Measurements from ENCODE around the gene SLC45A1. TPM values are rescaled to one million over a fixed set of nuclear protein-coding genes. Genes with fewer than 3 reads are reported as not detected.
A peak's percentile ranks its signal among the peaks of the same experiment; 100 is the strongest.

SLC45A1 gene
- total RNA-seq, 4 donors from 2014 or later: 0.76 to 1.6 (median 0.86) TPM

GRCh38 chr1:8360493-8361197, 42.7 kb downstream of the SLC45A1 start:
- H3K27ac ChIP-seq: no peak overlapping the region
- no peaks in the 10 kb centered on the region for H3K9me3 ChIP-seq
- WGBS: 91% methylated on average over 20 of the region's 26 CpGs
- peaks cover 99% of the 10 kb centered on the region for H3K36me3 ChIP-seq
- no peaks in the 10 kb centered on the region for H3K27me3 ChIP-seq
- no peak overlapping the region for H3K4me3 ChIP-seq
- TF ChIP-seq EP300 (IDR thresholded peaks at IDR 0.05) (no peak), CTCF (IDR thresholded peaks at IDR 0.05) (no peak), POLR2AphosphoS5 (IDR thresholded peaks at IDR 0.05) (no peak), POLR2A (IDR thresholded peaks at IDR 0.05) (no peak)
- H3K4me1 ChIP-seq: peaks cover 30% of the 10 kb centered on the region
- DNase-seq (ENCODE audit: low spot score in 2 of 2): peak; percentile 63 to 76

GRCh38 chr1:8361198-8361849, 43.4 kb downstream of the SLC45A1 start:
- Histone ChIP-seq H3K27ac (no peak overlapping the region), H3K9me3 (no peaks in the 10 kb centered on the region), H3K4me3 (no peak overlapping the region), H3K4me1 (peaks cover 30% of the 10 kb centered on the region), H3K27me3 (no peaks in the 10 kb centered on the region), H3K36me3 (peaks cover 99% of the 10 kb centered on the region)
- no peak for TF ChIP-seq POLR2AphosphoS5 (IDR thresholded peaks at IDR 0.05)
- 65% methylated on average over 5 of the region's 21 CpGs for WGBS
- DNase-seq (ENCODE audit: low spot score in 2 of 2): no peak

- no peak overlapping the region for H3K27ac ChIP-seq
- peak in 1 of 2 donors; percentile 40 for DNase-seq (ENCODE audit: low spot score in 2 of 2)
- no peaks in the 10 kb centered on the region for H3K27me3 ChIP-seq
- H3K9me3 ChIP-seq: no peaks in the 10 kb centered on the region
- peaks cover 92% of the 10 kb centered on the region for H3K36me3 ChIP-seq
- TF ChIP-seq POLR2AphosphoS5 (IDR thresholded peaks at IDR 0.05) (no peak), POLR2A (IDR thresholded peaks at IDR 0.05) (no peak), EP300 (IDR thresholded peaks at IDR 0.05) (no peak), CTCF (IDR thresholded peaks at IDR 0.05) (no peak)
- no peak overlapping the region for H3K4me3 ChIP-seq
- H3K4me1 ChIP-seq: peaks cover 36% of the 10 kb centered on the region
- WGBS: 74% methylated on average over 4 of the region's 13 CpGs
These were observed 44.8 kb downstream of the SLC45A1 start for GRCh38 chr1:8362701-8363101.

- H3K4me3 ChIP-seq: no peak overlapping the region
- DNase-seq (ENCODE audit: low spot score in 2 of 2): peak in 1 of 2 donors; percentile 63
- H3K9me3 ChIP-seq: no peaks in the 10 kb centered on the region
- no peaks in the 10 kb centered on the region for H3K27me3 ChIP-seq
- TF ChIP-seq POLR2AphosphoS5 (IDR thresholded peaks at IDR 0.05) (no peak), CTCF (IDR thresholded peaks at IDR 0.05) (no peak), EP300 (IDR thresholded peaks at IDR 0.05) (no peak), POLR2A (IDR thresholded peaks at IDR 0.05) (no peak)
- WGBS: 80% methylated on average over 8 of the region's 8 CpGs
- H3K4me1 ChIP-seq: peaks cover 36% of the 10 kb centered on the region
- H3K36me3 ChIP-seq: peaks cover 86% of the 10 kb centered on the region
- no peak overlapping the region for H3K27ac ChIP-seq
These were observed 45.4 kb downstream of the SLC45A1 start for GRCh38 chr1:8363186-8363766.

GRCh38 chr1:8363767-8364301, 45.9 kb downstream of the SLC45A1 start:
- peaks cover 80% of the 10 kb centered on the region for H3K36me3 ChIP-seq
- H3K4me1 ChIP-seq: peaks cover 38% of the 10 kb centered on the region
- peak in 1 of 2 donors; percentile 74 for DNase-seq (ENCODE audit: low spot score in 2 of 2)
- no peak overlapping the region for H3K4me3 ChIP-seq
- 77% methylated on average over 18 of the region's 18 CpGs for WGBS
- no peak overlapping the region for H3K27ac ChIP-seq
- H3K27me3 ChIP-seq: no peaks in the 10 kb centered on the region
- H3K9me3 ChIP-seq: no peaks in the 10 kb centered on the region
- no peak for TF ChIP-seq CTCF (IDR thresholded peaks at IDR 0.05)
- TF ChIP-seq POLR2AphosphoS5 (IDR thresholded peaks at IDR 0.05): no peak
- no peak for TF ChIP-seq EP300 (IDR thresholded peaks at IDR 0.05)
- no peak for TF ChIP-seq POLR2A (IDR thresholded peaks at IDR 0.05)

All from suprapubic skin (tissue), 4 donors.